ENCODE data around the gene NDUFAF5. TPM values are rescaled to one million over a fixed set of nuclear protein-coding genes. Genes with fewer than 3 reads are reported as not detected.

The NDUFAF5 gene
- total RNA-seq, 1 donor from 2014 or later: 65.0 TPM

DNA sequence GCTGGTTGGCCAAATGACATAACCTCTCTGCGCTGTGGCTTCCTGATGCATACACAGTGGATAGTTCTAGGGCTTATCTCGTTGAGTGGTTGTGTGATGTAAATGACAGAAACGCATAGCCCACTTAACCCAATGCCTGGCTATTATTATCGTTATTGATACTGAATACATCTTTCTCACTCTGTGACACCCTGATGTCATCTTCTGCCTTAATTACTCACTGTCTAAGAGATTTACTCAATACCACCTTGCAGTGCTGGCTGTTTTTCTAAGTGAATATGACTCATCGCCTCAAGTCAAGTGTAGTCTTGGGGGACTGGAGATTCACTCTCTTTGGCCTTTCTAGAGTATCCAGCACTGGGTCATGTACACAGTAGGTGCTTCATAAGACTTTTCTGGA lies 73.6 kb downstream of the NDUFAF5 start:
- no peak for DNase-seq (ENCODE audit: low spot score)
- intact Hi-C loops (cut with DNase I): no loop called here

DNA sequence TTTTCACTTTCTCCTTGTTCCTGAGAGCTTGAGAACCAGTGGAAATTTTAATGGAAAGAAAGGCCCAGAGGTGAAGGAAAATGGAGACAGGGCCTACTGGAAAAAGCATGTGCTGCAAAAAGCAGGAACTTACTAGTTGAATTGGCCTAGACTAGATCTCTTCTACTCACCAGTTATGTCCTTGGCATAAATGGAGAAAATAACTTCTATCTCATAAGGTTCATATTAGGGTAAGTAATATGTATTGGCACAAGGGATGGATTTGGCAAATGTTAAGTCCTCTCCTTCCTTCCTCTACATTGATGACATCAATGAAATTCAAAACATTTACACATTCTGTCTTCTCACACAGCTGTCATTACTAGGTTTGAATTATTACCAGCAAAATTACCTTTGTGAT lies 74.0 kb downstream of the NDUFAF5 start:
- no peak for DNase-seq (ENCODE audit: low spot score)
- intact Hi-C loops (cut with DNase I): no loop called here

DNA sequence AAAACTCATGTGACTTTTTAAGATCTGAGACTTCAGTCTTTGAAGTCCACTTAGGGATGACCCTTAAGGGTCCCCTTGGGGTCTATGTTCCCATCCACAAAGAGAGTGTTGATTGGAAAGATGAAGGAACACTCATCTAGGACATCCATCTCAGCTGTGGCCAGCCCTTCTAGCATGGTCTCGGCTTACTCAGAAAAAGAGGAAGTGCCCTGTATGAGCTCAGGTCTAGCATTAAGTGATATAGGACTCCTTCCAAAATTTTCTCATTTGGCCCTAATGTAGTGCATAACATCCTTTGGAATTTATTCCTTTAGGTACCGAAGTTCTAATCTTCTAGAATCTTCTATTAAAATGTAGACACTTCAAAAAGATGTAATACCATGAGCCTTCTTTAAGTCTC lies 77.4 kb downstream of the NDUFAF5 start:
- no peak for DNase-seq (ENCODE audit: low spot score)
- intact Hi-C loops (cut with DNase I): no loop called here

DNA sequence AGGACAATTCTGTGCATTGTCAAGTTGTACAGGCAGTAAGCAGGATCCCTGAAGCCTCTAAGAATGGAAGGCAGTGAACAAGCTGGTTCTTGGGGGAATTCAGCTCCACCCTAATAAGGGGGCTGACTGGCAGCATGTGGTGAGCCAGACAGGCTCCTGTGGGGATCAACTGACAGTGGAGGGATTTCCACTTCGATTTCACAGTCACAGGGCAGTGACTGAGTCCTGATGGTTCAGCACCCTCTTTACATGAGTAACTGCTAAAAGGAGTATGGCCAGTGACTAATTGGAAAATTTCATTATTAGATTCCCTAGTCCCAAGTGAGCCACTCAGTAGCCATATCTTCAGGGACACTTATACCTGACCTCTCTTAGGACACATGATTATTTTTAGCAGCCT lies 78.4 kb downstream of the NDUFAF5 start:
- intact Hi-C loops (cut with DNase I): no loop called here
- DNase-seq (ENCODE audit: low spot score): no peak

DNA sequence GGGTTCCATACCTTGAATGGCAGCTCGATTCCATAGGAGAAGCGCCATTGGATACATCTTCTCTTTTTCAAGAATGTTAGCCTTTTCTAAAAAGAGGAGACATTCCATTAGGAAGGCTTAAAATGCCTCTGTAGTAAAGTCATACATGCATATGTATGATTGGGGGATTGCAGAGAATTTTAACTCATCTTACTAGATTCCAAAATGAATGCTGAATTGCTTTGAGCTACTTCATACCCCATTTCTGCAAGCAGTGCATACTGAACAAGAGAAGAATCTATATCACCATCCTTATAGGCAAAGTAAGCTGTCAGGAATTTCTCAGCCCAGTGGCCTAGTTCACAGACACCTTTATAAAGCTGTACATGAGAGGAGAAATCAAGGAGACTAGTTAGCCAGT lies 80.3 kb downstream of the NDUFAF5 start:
- DNase-seq (ENCODE audit: low spot score): no peak
- intact Hi-C loops (cut with DNase I): no loop called here

DNA sequence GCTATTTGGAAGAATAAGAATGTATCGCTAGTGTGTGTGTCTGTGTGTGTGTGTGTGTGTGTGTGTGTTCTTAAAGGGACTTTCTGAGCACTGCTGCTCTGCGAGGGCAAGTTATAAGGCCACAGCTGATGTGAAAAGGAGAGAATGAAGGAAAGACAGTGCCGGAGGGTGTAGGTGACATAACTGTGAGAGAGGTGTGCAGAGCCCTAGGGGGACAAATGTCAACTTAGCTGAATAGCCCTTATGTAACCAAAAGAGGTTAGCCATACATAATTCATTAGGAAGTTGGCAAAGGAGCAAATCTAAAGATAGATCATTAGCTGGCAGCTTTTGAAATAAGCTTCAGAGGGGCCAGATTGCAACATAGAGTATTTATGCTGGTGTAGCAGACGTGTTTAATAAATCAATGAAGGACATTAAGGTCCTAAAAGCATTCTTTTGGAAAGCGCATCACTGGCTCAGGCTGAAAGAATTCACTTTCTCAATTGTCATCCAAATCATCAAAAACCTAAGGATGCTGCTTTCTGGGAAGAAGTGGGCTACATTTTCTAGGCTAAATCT lies 81.0 kb downstream of the NDUFAF5 start:
- intact Hi-C loops (cut with DNase I): no loop called here
- DNase-seq (ENCODE audit: low spot score): no peak

DNA sequence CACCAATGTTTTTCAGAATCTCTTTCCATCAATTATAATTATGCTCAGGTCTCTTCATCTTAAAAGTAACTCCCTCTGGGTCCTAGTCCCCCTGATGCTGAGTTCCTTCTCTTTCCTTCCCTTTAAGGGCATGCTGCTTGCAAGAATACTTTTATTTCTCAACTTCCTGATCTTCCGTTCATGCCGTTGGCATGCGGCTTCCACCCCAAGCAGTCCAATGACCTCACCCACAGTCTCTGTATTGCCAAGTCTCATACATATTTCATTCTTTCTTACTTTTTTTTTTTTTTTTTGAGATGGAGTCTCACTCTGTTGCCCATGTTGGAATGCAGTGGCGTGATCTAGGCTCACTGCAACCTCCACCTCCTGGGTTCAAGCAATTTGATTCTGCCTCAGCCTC lies 83.5 kb downstream of the NDUFAF5 start:
- DNase-seq (ENCODE audit: low spot score): no peak
- intact Hi-C loops (cut with DNase I): no loop called here

DNA sequence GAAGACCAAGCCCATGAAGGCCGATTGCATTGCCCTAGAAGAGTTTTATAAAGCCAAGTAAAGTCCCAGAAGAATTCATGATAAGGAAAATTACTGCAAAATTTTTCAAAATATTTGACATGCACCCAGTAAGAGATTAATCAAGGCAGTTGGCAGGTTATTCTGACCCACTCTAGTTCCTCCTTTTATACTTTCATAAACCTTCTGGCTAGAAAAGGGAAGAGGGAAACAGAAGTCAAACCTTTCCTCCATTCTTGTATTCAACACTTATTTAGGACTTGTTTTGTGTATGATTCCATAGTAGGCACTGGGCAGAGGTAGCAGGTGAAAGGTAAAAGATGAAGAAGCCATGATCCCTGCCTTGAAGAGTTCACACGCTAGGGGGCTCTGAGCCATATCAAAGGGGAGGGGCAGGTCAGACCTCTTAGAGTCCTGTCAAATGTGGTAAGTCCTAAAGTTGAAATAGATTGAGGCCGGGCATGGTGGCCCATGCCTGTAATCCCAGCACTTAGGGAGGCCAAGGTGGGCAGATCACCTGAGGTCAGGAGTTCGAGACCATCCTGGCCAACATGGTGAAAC lies 85.4 kb downstream of the NDUFAF5 start:
- DNase-seq (ENCODE audit: low spot score): no peak
- intact Hi-C loops (cut with DNase I): no loop called here

Other genes starting within 250 kb of the NDUFAF5 start
- 9.7 TPM for gene TASP1, start 146.1 kb upstream of the NDUFAF5 start, total RNA-seq
- gene ESF1, start 109 bp upstream of the NDUFAF5 start, total RNA-seq: 15.1 TPM
- 1.4 TPM for gene SEL1L2, start 205.6 kb downstream of the NDUFAF5 start, total RNA-seq
- 1.6 TPM for gene MACROD2, start 210.5 kb downstream of the NDUFAF5 start, total RNA-seq